ENCODE data around the gene HAPLN2.

HAPLN2 gene

GRCh38 chr1:156578055-156578454, 41.2 kb upstream of the HAPLN2 start:
- DNase-seq (ENCODE audit: low read depth): no peak
- no peak overlapping the region for H3K4me3 ChIP-seq (ENCODE audit: low read depth, low read length)
- in situ Hi-C loops (cut with HindIII; ENCODE audit: low sequenced_read_pairs): no loop called here
- no peak for TF ChIP-seq CTCF (IDR thresholded peaks at IDR 0.05; ENCODE audit: low read depth, low read length, missing control alignments)

- in situ Hi-C loops (cut with HindIII; ENCODE audit: low sequenced_read_pairs): no loop called here
- no peak within 1 kb of the TSS for H3K4me3 ChIP-seq (ENCODE audit: low read depth, low read length)
- no peak for TF ChIP-seq CTCF (IDR thresholded peaks at IDR 0.05; ENCODE audit: low read depth, low read length, missing control alignments)
- no peak for DNase-seq (ENCODE audit: low read depth)
These were observed 39.7 kb upstream of the HAPLN2 start, which contains the start of gene TTC24 for GRCh38 chr1:156579472-156579871. Gene TTC24 (plus strand): TSS chr1:156579723. CDS start chr1:156581365, 1,642 bp downstream.

GRCh38 chr1:156581661-156582387, 37.4 kb upstream of the HAPLN2 start:
- TF ChIP-seq CTCF (IDR thresholded peaks at IDR 0.05; ENCODE audit: low read depth, low read length, missing control alignments): no peak
- in situ Hi-C loops (cut with HindIII; ENCODE audit: low sequenced_read_pairs): no loop called here
- no peak for DNase-seq (ENCODE audit: low read depth)
- no peak overlapping the region for H3K4me3 ChIP-seq (ENCODE audit: low read depth, low read length)

GRCh38 chr1:156582388-156583017, 36.7 kb upstream of the HAPLN2 start:
- DNase-seq (ENCODE audit: low read depth): no peak
- no peak for TF ChIP-seq CTCF (IDR thresholded peaks at IDR 0.05; ENCODE audit: low read depth, low read length, missing control alignments)
- H3K4me3 ChIP-seq (ENCODE audit: low read depth, low read length): no peak overlapping the region
- in situ Hi-C loops (cut with HindIII; ENCODE audit: low sequenced_read_pairs): no loop called here

- peak; percentile 76 for DNase-seq (ENCODE audit: low read depth)
- peak; percentile 92 for TF ChIP-seq CTCF (IDR thresholded peaks at IDR 0.05; ENCODE audit: low read depth, low read length, missing control alignments)
- in situ Hi-C loops (cut with HindIII; ENCODE audit: low sequenced_read_pairs): no loop called here
- no peak overlapping the region for H3K4me3 ChIP-seq (ENCODE audit: low read depth, low read length)
These were observed 35.2 kb upstream of the HAPLN2 start for GRCh38 chr1:156583821-156584622.

GRCh38 chr1:156584813-156585212, 34.4 kb upstream of the HAPLN2 start:
- no peak for DNase-seq (ENCODE audit: low read depth)
- in situ Hi-C loops (cut with HindIII; ENCODE audit: low sequenced_read_pairs): no loop called here
- H3K4me3 ChIP-seq (ENCODE audit: low read depth, low read length): no peak overlapping the region
- peak; percentile 27 for TF ChIP-seq CTCF (IDR thresholded peaks at IDR 0.05; ENCODE audit: low read depth, low read length, missing control alignments)

Measured in astrocyte of the cerebellum (primary cell).